A549 (cell line): ENCODE results near the gene CXCL1.

Source experiments
- CBX2 ChIP-seq: fragments of 200-600 bp; sonication (generic); IDR thresholded peaks from 2 replicates; pipeline ENCODE4 v1.6.1; 2016; ENCODE audit warnings: low read depth, mild to moderate bottlenecking, borderline replicate concordance
- CBX8 ChIP-seq: fragments of 200-600 bp; sonication (generic); IDR thresholded peaks from 2 replicates; pipeline ENCODE4 v1.6.1; 2016
- CEBPB ChIP-seq, 2 experiments: fragments of >200 bp in 1 of 2; sonication (Bioruptor Twin) in 1 of 2; formaldehyde crosslinking in 1 of 2; IDR thresholded peaks; 2 replicates each; pipeline ENCODE4 v1.6.1; 2012 to 2016
- CTCF ChIP-seq: fragments of >200 bp; sonication (Bioruptor Twin); formaldehyde crosslinking; IDR thresholded peaks from 3 replicates; pipeline ENCODE4 v1.5.1; 2016
- EP300 ChIP-seq, 2 experiments: fragments of >200 bp; sonication (Bioruptor Twin); formaldehyde crosslinking; IDR thresholded peaks; 2 replicates in 1 of 2; 3 replicates in 1 of 2; pipeline ENCODE4 v1.6.1; 2016 to 2017
- FOSL2 ChIP-seq, 2 experiments: fragments of 450-650 bp in 1 of 2; fragments of >200 bp in 1 of 2; sonication (Bioruptor Twin) in 1 of 2; formaldehyde crosslinking; IDR thresholded peaks; 2 replicates each; pipeline versions ENCODE4 v1.5.0 to v1.6.1; 2016 to 2020; ENCODE audit warnings: mild to moderate bottlenecking in 1 of 2, moderate library complexity in 1 of 2
- POLR2A ChIP-seq: IDR thresholded peaks from 2 replicates; pipeline ENCODE4 v1.6.1; 2012; ENCODE audit warnings: mild to moderate bottlenecking, low read length
- REST ChIP-seq: fragments of 200-600 bp; sonication (generic); IDR thresholded peaks from 2 replicates; pipeline ENCODE4 v1.6.1; 2016; ENCODE audit warnings: antibody characterized with exemption, mild to moderate bottlenecking, moderate library complexity

- TF ChIP-seq EP300 (IDR thresholded peaks at IDR 0.05): no peak
- no peak for TF ChIP-seq CTCF
- no peak for TF ChIP-seq CBX2
- TF ChIP-seq REST: no peak
- no peak for TF ChIP-seq CEBPB (IDR thresholded peaks at IDR 0.05)
- TF ChIP-seq CBX8: no peak
- no peak for TF ChIP-seq POLR2A
- TF ChIP-seq FOSL2 (IDR thresholded peaks at IDR 0.05): no peak
- TF ChIP-seq FOSL2 (CRISPR knock-in tag; IDR thresholded peaks at IDR 0.05): no peak
Observed at GRCh38 chr4:73851293-73851692, 17.9 kb upstream of the CXCL1 start.
